ENCODE data around the gene CISH.

The CISH gene

DNA sequence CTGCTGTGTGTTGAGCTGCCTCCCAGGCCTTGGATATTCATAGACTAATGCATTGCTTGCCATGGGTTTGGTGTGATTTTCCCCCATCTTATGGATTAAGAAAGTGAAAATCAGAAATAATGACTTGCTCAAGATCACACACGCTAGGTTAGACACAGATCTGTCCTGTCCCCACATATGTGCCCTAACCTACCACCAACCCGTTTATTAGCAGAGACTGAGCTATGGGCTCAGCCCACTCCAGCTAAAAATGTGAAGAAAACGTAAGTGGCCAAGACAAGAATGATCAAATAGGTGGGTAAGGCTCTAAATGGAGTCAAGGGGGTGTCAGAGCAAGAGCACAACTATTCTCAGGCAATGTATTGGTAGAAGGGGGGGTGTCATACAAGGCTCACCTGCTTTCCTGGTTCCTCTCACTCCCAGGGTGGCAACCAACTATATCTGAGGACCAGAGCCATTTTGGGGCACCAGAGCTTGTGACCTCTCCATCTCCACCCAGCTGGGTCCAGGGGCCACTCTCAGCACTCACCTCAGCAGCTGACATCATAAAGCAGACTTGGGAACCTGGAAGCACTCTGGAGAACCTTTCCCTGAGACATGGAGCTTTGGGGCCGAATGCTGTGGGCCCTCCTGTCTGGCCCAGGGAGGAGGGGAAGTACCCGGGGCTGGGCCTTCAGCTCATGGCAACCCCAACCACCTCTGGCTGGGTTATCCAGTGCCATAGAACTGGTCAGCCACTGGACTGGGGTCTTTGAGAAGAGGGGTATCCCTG is 40.9 kb downstream of the CISH start:
- Histone ChIP-seq H3K79me2 (ENCODE audit: control insufficient read depth, insufficient read depth, low read length) (no peaks in the 10 kb centered on the region), H3K23ac (ENCODE audit: low read length) (no peak overlapping the region), H2BK5ac (ENCODE audit: low read length) (no peak overlapping the region), H3K4me3 (ENCODE audit: low read length) (no peak overlapping the region), H2BK15ac (replicated peaks; ENCODE audit: low read depth) (no peak overlapping the region), H3K27me3 (ENCODE audit: insufficient read depth, low read length, poor library complexity) (peaks cover 3% of the 10 kb centered on the region), H3K36me3 (ENCODE audit: control insufficient read depth, insufficient read depth, low read length) (no peaks in the 10 kb centered on the region), H3K79me1 (ENCODE audit: low read length) (no peaks in the 10 kb centered on the region), H3K4me2 (ENCODE audit: low read length) (no peak overlapping the region), H4K8ac (ENCODE audit: low read depth, low read length) (no peak overlapping the region), H2AK5ac (ENCODE audit: low read length) (no peak overlapping the region), H3K56ac (ENCODE audit: low read length) (no peak overlapping the region), H3K4ac (ENCODE audit: low read depth, low read length) (no peak overlapping the region), H3K27ac (ENCODE audit: low read depth, low read length) (no peak overlapping the region), H3K18ac (ENCODE audit: low read length) (no peak overlapping the region), H3K4me1 (ENCODE audit: control insufficient read depth, low read depth, low read length) (peaks cover 2% of the 10 kb centered on the region), H2BK120ac (ENCODE audit: low read depth, low read length) (no peak overlapping the region), H4K5ac (ENCODE audit: low read length) (no peak overlapping the region), H3K9ac (ENCODE audit: low read length) (no peak overlapping the region)
- DNase-seq, result no peak
- no CpG with 5 or more reads among the region's 5 CpGs for WGBS (ENCODE audit: extremely low coverage, insufficient coverage, low lambda C conversion rate)

DNA sequence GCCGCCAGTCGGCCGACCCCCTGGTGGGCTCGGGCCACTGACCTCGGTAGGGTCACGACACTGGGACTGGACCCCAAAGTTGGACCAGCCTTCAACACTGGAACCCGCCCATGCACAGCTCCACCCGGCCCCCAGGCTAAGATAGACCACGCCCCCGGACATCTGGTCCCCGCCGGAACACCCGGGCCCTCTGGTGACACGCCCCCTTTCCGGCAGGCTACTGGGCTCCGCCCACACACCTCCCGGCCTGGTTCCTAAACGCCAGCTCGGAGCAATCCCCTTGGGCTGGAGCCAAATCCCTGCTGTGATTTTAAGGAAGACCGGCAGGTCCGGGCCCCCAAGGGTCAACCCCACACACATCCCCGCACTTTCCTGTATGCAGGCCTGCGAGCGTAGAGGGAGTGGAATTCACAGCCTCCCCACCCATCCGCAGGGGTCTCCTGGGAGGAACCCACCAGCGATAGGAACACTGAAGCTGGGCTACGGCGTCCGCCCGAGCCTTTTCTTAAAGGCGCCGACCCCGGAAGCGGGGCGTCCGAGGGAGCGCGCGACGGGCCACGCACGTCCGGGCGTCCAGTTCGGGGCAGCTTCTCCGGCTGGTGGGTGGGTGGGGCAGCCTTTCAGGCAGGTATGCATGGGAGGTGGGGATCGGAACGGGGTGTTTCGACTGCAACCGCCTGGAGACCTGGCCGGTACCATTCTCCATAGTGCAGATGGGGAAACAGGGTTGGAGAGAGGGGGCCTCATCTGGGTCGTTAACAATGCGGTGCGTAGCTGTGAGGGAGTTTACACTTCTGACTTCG is 42.4 kb downstream of the CISH start, which contains the start of gene HEMK1:
HEMK1 (plus strand) TSS at position 576 of the 803 bp plus-strand sequence. CDS start 1,583 bp downstream, outside the sequence.
- Histone ChIP-seq H4K8ac (ENCODE audit: low read depth, low read length) (no peak within 1 kb of the TSS), H3K18ac (ENCODE audit: low read length) (peak within 1 kb of the TSS; percentile 61), H3K36me3 (ENCODE audit: control insufficient read depth, insufficient read depth, low read length) (no peaks in the 10 kb centered on the region), H2BK5ac (ENCODE audit: low read length) (peak within 1 kb of the TSS; percentile 86), H3K23ac (ENCODE audit: low read length) (no peak within 1 kb of the TSS), H3K9ac (ENCODE audit: low read length) (peak within 1 kb of the TSS; percentile 94), H3K79me2 (ENCODE audit: control insufficient read depth, insufficient read depth, low read length) (no peaks in the 10 kb centered on the region), H3K27ac (ENCODE audit: low read depth, low read length) (peak within 1 kb of the TSS; percentile 85), H2AK5ac (ENCODE audit: low read length) (no peak within 1 kb of the TSS), H3K4me3 (ENCODE audit: low read length) (peak within 1 kb of the TSS; percentile 91), H2BK120ac (ENCODE audit: low read depth, low read length) (no peak within 1 kb of the TSS), H3K27me3 (ENCODE audit: insufficient read depth, low read length, poor library complexity) (peaks cover 3% of the 10 kb centered on the region), H2BK15ac (replicated peaks; ENCODE audit: low read depth) (no peak within 1 kb of the TSS), H4K5ac (ENCODE audit: low read length) (no peak within 1 kb of the TSS), H3K79me1 (ENCODE audit: low read length) (no peaks in the 10 kb centered on the region), H3K4ac (ENCODE audit: low read depth, low read length) (no peak within 1 kb of the TSS), H3K4me1 (ENCODE audit: control insufficient read depth, low read depth, low read length) (peaks cover 2% of the 10 kb centered on the region), H3K4me2 (ENCODE audit: low read length) (peak within 1 kb of the TSS; percentile 95), H3K56ac (ENCODE audit: low read length) (peak within 1 kb of the TSS; percentile 98)
- DNase-seq, result peak; percentile 97
- WGBS (ENCODE audit: extremely low coverage, insufficient coverage, low lambda C conversion rate), result no CpG with 5 or more reads among the region's 55 CpGs

- Histone ChIP-seq H4K8ac (ENCODE audit: low read depth, low read length) (no peak within 1 kb of the TSS), H3K4me3 (ENCODE audit: low read length) (peak within 1 kb of the TSS; percentile 48), H2AK5ac (ENCODE audit: low read length) (no peak within 1 kb of the TSS), H3K9ac (ENCODE audit: low read length) (peak within 1 kb of the TSS; percentile 62), H4K5ac (ENCODE audit: low read length) (no peak within 1 kb of the TSS), H3K27ac (ENCODE audit: low read depth, low read length) (no peak within 1 kb of the TSS), H2BK120ac (ENCODE audit: low read depth, low read length) (no peak within 1 kb of the TSS), H3K79me2 (ENCODE audit: control insufficient read depth, insufficient read depth, low read length) (no peaks in the 10 kb centered on the region), H2BK5ac (ENCODE audit: low read length) (no peak within 1 kb of the TSS), H3K4me2 (ENCODE audit: low read length) (peak within 1 kb of the TSS; percentile 54), H3K4me1 (ENCODE audit: control insufficient read depth, low read depth, low read length) (peaks cover 2% of the 10 kb centered on the region), H3K4ac (ENCODE audit: low read depth, low read length) (peak within 1 kb of the TSS; percentile 59), H3K56ac (ENCODE audit: low read length) (peak within 1 kb of the TSS; percentile 90), H3K27me3 (ENCODE audit: insufficient read depth, low read length, poor library complexity) (peaks cover 3% of the 10 kb centered on the region), H3K79me1 (ENCODE audit: low read length) (no peaks in the 10 kb centered on the region), H2BK15ac (replicated peaks; ENCODE audit: low read depth) (no peak within 1 kb of the TSS), H3K23ac (ENCODE audit: low read length) (peak within 1 kb of the TSS; percentile 59), H3K36me3 (ENCODE audit: control insufficient read depth, insufficient read depth, low read length) (no peaks in the 10 kb centered on the region), H3K18ac (ENCODE audit: low read length) (peak within 1 kb of the TSS; percentile 62)
- DNase-seq, result peak; percentile 85
- no CpG with 5 or more reads among the region's 53 CpGs for WGBS (ENCODE audit: extremely low coverage, insufficient coverage, low lambda C conversion rate)
Observed at GRCh38 chr3:50567386-50568167, 44.0 kb downstream of the CISH start, which contains the start of gene C3orf18. C3orf18 (minus strand) TSS chr3:50567747; CDS start chr3:50565699, 2,048 bp downstream.

- Histone ChIP-seq H3K9ac (ENCODE audit: low read length) (peak overlapping the region; percentile 62), H4K8ac (ENCODE audit: low read depth, low read length) (no peak overlapping the region), H2BK5ac (ENCODE audit: low read length) (no peak overlapping the region), H3K18ac (ENCODE audit: low read length) (peak overlapping the region; percentile 62), H3K27ac (ENCODE audit: low read depth, low read length) (no peak overlapping the region), H2AK5ac (ENCODE audit: low read length) (no peak overlapping the region), H2BK120ac (ENCODE audit: low read depth, low read length) (no peak overlapping the region), H3K27me3 (ENCODE audit: insufficient read depth, low read length, poor library complexity) (peaks cover 3% of the 10 kb centered on the region), H2BK15ac (replicated peaks; ENCODE audit: low read depth) (no peak overlapping the region), H3K79me1 (ENCODE audit: low read length) (no peaks in the 10 kb centered on the region), H3K79me2 (ENCODE audit: control insufficient read depth, insufficient read depth, low read length) (no peaks in the 10 kb centered on the region), H3K4me1 (ENCODE audit: control insufficient read depth, low read depth, low read length) (peaks cover 2% of the 10 kb centered on the region), H3K4me2 (ENCODE audit: low read length) (peak overlapping the region; percentile 54), H3K23ac (ENCODE audit: low read length) (peak overlapping the region; percentile 59), H3K56ac (ENCODE audit: low read length) (peak overlapping the region; percentile 90), H4K5ac (ENCODE audit: low read length) (no peak overlapping the region), H3K4me3 (ENCODE audit: low read length) (peak overlapping the region; percentile 48), H3K4ac (ENCODE audit: low read depth, low read length) (peak overlapping the region; percentile 59), H3K36me3 (ENCODE audit: control insufficient read depth, insufficient read depth, low read length) (no peaks in the 10 kb centered on the region)
- DNase-seq, result no peak
- no CpG with 5 or more reads among the region's 11 CpGs for WGBS (ENCODE audit: extremely low coverage, insufficient coverage, low lambda C conversion rate)
Observed at GRCh38 chr3:50567011-50567385, 44.6 kb downstream of the CISH start.

DNA sequence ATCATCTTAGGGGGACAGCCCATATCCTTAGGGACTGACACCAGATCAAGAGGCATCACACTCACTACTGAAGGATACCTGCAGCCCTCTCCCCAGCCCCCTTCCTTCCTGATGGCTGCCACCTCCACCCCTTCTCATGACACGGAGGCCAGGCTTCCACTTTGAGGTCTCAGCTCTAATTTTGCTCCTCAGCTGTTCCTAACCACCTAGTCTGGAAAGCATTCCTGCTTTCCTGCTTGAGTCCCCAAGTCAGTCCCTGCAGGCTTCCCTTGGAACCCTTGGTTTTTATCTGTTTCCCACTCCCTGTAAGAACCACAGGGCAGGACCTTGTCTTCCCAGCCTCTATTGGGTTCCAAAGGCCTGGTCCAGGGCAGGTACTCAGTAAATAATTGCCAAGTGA is 47.3 kb downstream of the CISH start:
- H3K27ac ChIP-seq (ENCODE audit: low read depth, low read length), result no peak overlapping the region
- no peak overlapping the region for H3K4me3 ChIP-seq (ENCODE audit: low read length)
- H2BK120ac ChIP-seq (ENCODE audit: low read depth, low read length), result no peak overlapping the region
- no CpG with 5 or more reads among the region's 1 CpG for WGBS (ENCODE audit: extremely low coverage, insufficient coverage, low lambda C conversion rate)
- no peak overlapping the region for H3K4me2 ChIP-seq (ENCODE audit: low read length)
- no peak overlapping the region for H3K56ac ChIP-seq (ENCODE audit: low read length)
- H2BK15ac ChIP-seq (replicated peaks; ENCODE audit: low read depth), result no peak overlapping the region
- no peaks in the 10 kb centered on the region for H3K79me2 ChIP-seq (ENCODE audit: control insufficient read depth, insufficient read depth, low read length)
- H3K9ac ChIP-seq (ENCODE audit: low read length), result no peak overlapping the region
- DNase-seq, result no peak
- no peak overlapping the region for H4K8ac ChIP-seq (ENCODE audit: low read depth, low read length)
- H2BK5ac ChIP-seq (ENCODE audit: low read length), result no peak overlapping the region
- H3K79me1 ChIP-seq (ENCODE audit: low read length), result no peaks in the 10 kb centered on the region
- H3K4ac ChIP-seq (ENCODE audit: low read depth, low read length), result no peak overlapping the region
- no peak overlapping the region for H4K5ac ChIP-seq (ENCODE audit: low read length)
- no peak overlapping the region for H2AK5ac ChIP-seq (ENCODE audit: low read length)
- H3K23ac ChIP-seq (ENCODE audit: low read length), result no peak overlapping the region
- H3K36me3 ChIP-seq (ENCODE audit: control insufficient read depth, insufficient read depth, low read length), result no peaks in the 10 kb centered on the region
- H3K27me3 ChIP-seq (ENCODE audit: insufficient read depth, low read length, poor library complexity), result peaks cover 3% of the 10 kb centered on the region
- H3K4me1 ChIP-seq (ENCODE audit: control insufficient read depth, low read depth, low read length), result peaks cover 2% of the 10 kb centered on the region
- no peak overlapping the region for H3K18ac ChIP-seq (ENCODE audit: low read length)
